Neural cell (in vitro differentiated cells): ENCODE results near the gene PCSK9. TPM values are rescaled to one million over a fixed set of nuclear protein-coding genes. Genes with fewer than 3 reads are reported as not detected.

ENCODE experiments used
- H2AFZ ChIP-seq: fragments of 200-600, 300-800 bp; sonication (generic), shearing (Covaris generic); 2 replicates; pipeline ENCODE4 v1.6.0; 2014; ENCODE audit warnings: low read depth, mild to moderate bottlenecking, antibody characterized with exemption, low read length, moderate library complexity
- H3F3A ChIP-seq: fragments of 200-600 bp; shearing (Covaris generic); 2 replicates; pipeline ENCODE4 v1.6.1; 2016; ENCODE audit warnings: mild to moderate bottlenecking, moderate library complexity, mixed read lengths, antibody characterized with exemption, low read length; ENCODE audit not compliant: insufficient read depth, poor library complexity, severe bottlenecking
- H3K27ac ChIP-seq: fragments of 200-600, 300-800 bp; sonication (generic), shearing (Covaris generic); 2 replicates; pipeline ENCODE4 v1.5.1; 2014; ENCODE audit warnings: mild to moderate bottlenecking, low read length, moderate library complexity
- H3K27me3 ChIP-seq: fragments of 300-800, 200-600 bp; sonication (generic), shearing (Covaris generic); 2 replicates; pipeline ENCODE4 v1.6.0; 2014; ENCODE audit warnings: mild to moderate bottlenecking, low read depth, low read length, moderate library complexity; ENCODE audit not compliant: insufficient read depth
- H3K36me3 ChIP-seq: fragments of 300-800, 200-600 bp; sonication (generic), shearing (Covaris generic); 2 replicates; pipeline ENCODE4 v1.5.1; 2014; ENCODE audit warnings: mild to moderate bottlenecking, antibody characterized with exemption, low read length, moderate library complexity; ENCODE audit not compliant: insufficient read depth
- H3K4me2 ChIP-seq: fragments of 300-800, 200-600 bp; sonication (generic), shearing (Covaris generic); 2 replicates; pipeline ENCODE4 v1.6.0; 2014; ENCODE audit warnings: mild to moderate bottlenecking, low read length
- H3K4me3 ChIP-seq: fragments of 300-800, 200-600 bp; sonication (generic), shearing (Covaris generic); 2 replicates; pipeline ENCODE4 v1.5.1; 2014; ENCODE audit warnings: mild to moderate bottlenecking, low read length, moderate library complexity
- H3K79me2 ChIP-seq: fragments of 200-600 bp; shearing (Covaris generic); replicated peaks from 2 replicates; pipeline ENCODE4 v1.6.0; 2014; ENCODE audit warnings: mild to moderate bottlenecking, low read length, moderate library complexity; ENCODE audit not compliant: insufficient read depth
- H3K9ac ChIP-seq: fragments of 300-800, 200-600 bp; sonication (generic), shearing (Covaris generic); 2 replicates; pipeline ENCODE4 v1.6.1; 2016; ENCODE audit warnings: mild to moderate bottlenecking, low read length, mixed read lengths
- H3K9me2 ChIP-seq: fragments of 200-600 bp; shearing (Covaris generic); 2 replicates; pipeline ENCODE4 v1.6.1; 2016; ENCODE audit warnings: mild to moderate bottlenecking, low read length, mixed read lengths; ENCODE audit not compliant: insufficient read depth
- H3K9me3 ChIP-seq: fragments of 200-600, 300-800 bp; sonication (generic), shearing (Covaris generic); 2 replicates; pipeline ENCODE4 v1.6.1; 2016; ENCODE audit warnings: mild to moderate bottlenecking, mixed run types, low read length, moderate library complexity, mixed read lengths
- H4K20me1 ChIP-seq: fragments of 200-600 bp; shearing (Covaris generic); 2 replicates; pipeline ENCODE4 v1.6.1; 2016; ENCODE audit warnings: mild to moderate bottlenecking, mixed run types; ENCODE audit not compliant: insufficient read depth
- EP300 ChIP-seq: fragments of 450-650 bp; conservative IDR thresholded peaks from 2 replicates; pipeline ENCODE4 v1.6.1; 2014; ENCODE audit warnings: antibody characterized with exemption, mild to moderate bottlenecking, moderate library complexity; ENCODE audit not compliant: poor library complexity, severe bottlenecking
- EZH2 ChIP-seq: fragments of 200-600, 300-800 bp; shearing (Covaris generic), sonication (generic); IDR thresholded peaks from 2 replicates; pipeline ENCODE4 v1.6.1; 2014; ENCODE audit warnings: antibody characterized with exemption, low read length, borderline replicate concordance, mild to moderate bottlenecking; ENCODE audit not compliant: insufficient read depth, poor library complexity, severe bottlenecking
- MXI1 ChIP-seq: fragments of 450-650 bp; conservative IDR thresholded peaks from 2 replicates; pipeline ENCODE4 v1.6.1; 2014; ENCODE audit warnings: antibody characterized with exemption, mild to moderate bottlenecking; ENCODE audit not compliant: poor library complexity, severe bottlenecking
- POLR2AphosphoS5 ChIP-seq: IDR thresholded peaks from 2 replicates; pipeline ENCODE4 v1.6.1; 2012
- RAD21 ChIP-seq: fragments of 450-650 bp; conservative IDR thresholded peaks from 2 replicates; pipeline ENCODE4 v1.6.1; 2014; ENCODE audit warnings: antibody characterized with exemption, mild to moderate bottlenecking, moderate library complexity
- REST ChIP-seq: IDR thresholded peaks from 2 replicates; pipeline ENCODE4 v1.6.1; 2012; ENCODE audit warnings: borderline replicate concordance
- SMC3 ChIP-seq: fragments of 450-650 bp; conservative IDR thresholded peaks from 2 replicates; pipeline ENCODE4 v1.6.1; 2014; ENCODE audit warnings: antibody characterized with exemption, mild to moderate bottlenecking, moderate library complexity; ENCODE audit not compliant: poor library complexity
- TAF1 ChIP-seq: IDR thresholded peaks from 2 replicates; pipeline ENCODE4 v1.6.1; 2012; ENCODE audit warnings: low read depth
- polyA plus RNA-seq: library from polyadenylated mRNA; depleted of rRNA; stranded (reverse); fragments of >200 nt; gene quantifications from 2 replicates; pipeline ENCODE4 v1.2.3, GENCODE V29; 2014
- TF ChIP-seq, protein P1 (sequence below): fragments of 450-650 bp; IDR thresholded peaks from 2 replicates; pipeline ENCODE4 v1.5.1; 2014; ENCODE audit warnings: antibody characterized with exemption, mild to moderate bottlenecking, moderate library complexity; ENCODE audit not compliant: poor library complexity, severe bottlenecking

The PCSK9 gene
- polyA plus RNA-seq, 1 donor from 2014 or later = not detected

DNA sequence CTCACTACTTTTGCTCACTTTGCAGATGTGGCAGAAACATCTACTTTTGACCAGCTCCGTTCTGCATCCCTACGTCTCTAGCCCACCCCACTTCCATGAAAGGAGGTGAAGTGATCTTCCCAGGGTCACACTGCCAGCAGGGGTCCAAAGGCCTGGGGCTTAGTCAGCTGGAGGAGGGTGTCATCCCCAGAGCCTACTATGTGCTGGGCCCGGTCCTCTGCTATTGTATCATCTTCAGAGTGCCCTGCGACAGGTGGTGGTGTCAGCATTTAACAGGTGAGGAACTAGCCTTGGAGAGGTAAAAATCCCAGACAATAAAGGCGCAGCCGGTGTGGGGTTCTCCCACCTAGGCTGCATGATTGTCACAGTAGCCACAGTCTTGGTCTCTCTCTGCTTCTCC, 46.2 kb upstream of the PCSK9 start:
- Histone ChIP-seq H3K4me2 (no peak overlapping the region), H3K9me3 (peaks cover 2% of the 10 kb centered on the region), H3K9me2 (no peaks in the 10 kb centered on the region), H3K27ac (no peak overlapping the region), H3K9ac (no peak overlapping the region), H3K4me3 (no peak overlapping the region), H3K36me3 (no peaks in the 10 kb centered on the region), H3F3A (no peaks in the 10 kb centered on the region), H4K20me1 (no peaks in the 10 kb centered on the region), H2AFZ (no peak overlapping the region), H3K79me2 (no peaks in the 10 kb centered on the region), H3K27me3 (peaks cover 24% of the 10 kb centered on the region)
- no peak for TF ChIP-seq SMC3
- TF ChIP-seq MXI1 = no peak
- TF ChIP-seq, protein P1, sequence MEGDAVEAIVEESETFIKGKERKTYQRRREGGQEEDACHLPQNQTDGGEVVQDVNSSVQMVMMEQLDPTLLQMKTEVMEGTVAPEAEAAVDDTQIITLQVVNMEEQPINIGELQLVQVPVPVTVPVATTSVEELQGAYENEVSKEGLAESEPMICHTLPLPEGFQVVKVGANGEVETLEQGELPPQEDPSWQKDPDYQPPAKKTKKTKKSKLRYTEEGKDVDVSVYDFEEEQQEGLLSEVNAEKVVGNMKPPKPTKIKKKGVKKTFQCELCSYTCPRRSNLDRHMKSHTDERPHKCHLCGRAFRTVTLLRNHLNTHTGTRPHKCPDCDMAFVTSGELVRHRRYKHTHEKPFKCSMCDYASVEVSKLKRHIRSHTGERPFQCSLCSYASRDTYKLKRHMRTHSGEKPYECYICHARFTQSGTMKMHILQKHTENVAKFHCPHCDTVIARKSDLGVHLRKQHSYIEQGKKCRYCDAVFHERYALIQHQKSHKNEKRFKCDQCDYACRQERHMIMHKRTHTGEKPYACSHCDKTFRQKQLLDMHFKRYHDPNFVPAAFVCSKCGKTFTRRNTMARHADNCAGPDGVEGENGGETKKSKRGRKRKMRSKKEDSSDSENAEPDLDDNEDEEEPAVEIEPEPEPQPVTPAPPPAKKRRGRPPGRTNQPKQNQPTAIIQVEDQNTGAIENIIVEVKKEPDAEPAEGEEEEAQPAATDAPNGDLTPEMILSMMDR = no peak
- no peak for TF ChIP-seq TAF1
- no peak for TF ChIP-seq REST
- TF ChIP-seq EP300 = no peak
- no peak for TF ChIP-seq POLR2AphosphoS5
- TF ChIP-seq EZH2 = no peak
- TF ChIP-seq RAD21 = no peak

DNA sequence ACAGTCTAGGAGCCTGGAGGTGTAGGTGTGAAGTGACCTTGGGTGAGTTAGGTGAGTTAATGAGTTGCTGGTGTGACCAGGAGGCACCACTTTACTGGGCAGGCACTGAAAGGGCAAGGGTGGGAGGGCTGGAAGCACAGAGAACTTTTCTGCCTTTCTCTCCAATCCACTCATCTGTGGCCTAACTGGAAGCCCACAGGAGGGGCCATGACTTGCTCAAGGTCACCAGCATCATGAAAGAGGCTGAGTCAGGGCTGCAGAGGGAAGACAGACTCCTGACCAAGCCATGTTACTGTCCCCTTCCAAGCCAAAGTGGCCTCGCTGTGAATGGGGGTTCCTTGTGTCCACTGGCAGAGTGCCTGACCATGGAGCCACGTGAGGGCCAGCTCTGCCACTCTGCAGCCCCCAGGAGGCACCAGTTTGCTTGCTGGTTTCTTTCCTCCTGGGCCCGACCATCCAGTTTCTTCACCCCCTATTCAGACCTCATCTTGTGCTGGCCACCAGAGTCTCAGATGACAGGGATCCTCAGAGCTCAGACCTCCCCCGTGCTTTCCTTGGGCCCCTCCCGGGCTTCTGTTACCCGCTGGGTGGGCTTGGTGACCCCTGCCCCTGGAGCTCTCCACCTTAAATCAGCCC, 44.9 kb upstream of the PCSK9 start:
- Histone ChIP-seq H3K9me3 (peaks cover 2% of the 10 kb centered on the region), H3F3A (no peaks in the 10 kb centered on the region), H3K9me2 (no peaks in the 10 kb centered on the region), H3K9ac (no peak overlapping the region), H3K4me2 (no peak overlapping the region), H4K20me1 (no peaks in the 10 kb centered on the region), H2AFZ (no peak overlapping the region), H3K27me3 (peaks cover 34% of the 10 kb centered on the region), H3K36me3 (no peaks in the 10 kb centered on the region), H3K79me2 (no peaks in the 10 kb centered on the region), H3K27ac (no peak overlapping the region), H3K4me3 (no peak overlapping the region)
- TF ChIP-seq REST = no peak
- no peak for TF ChIP-seq MXI1
- TF ChIP-seq EZH2 = no peak
